GM23338 (cell line): ENCODE data around the gene SFRP4.

ENCODE experiments used
- CREB1 ChIP-seq: fragments of 250-450 bp; sonication (Bioruptor Pico); IDR thresholded peaks from 2 replicates; pipeline ENCODE4 v1.5.0; 2020; ENCODE audit warnings: low read depth, mild to moderate bottlenecking, moderate library complexity
- EZH2 ChIP-seq: fragments of 200-600 bp; sonication (generic); IDR thresholded peaks from one replicate; pipeline ENCODE4 v1.8.0; 2017; ENCODE audit warnings: antibody characterized with exemption, mild to moderate bottlenecking, low read depth; ENCODE audit not compliant: unreplicated experiment
- EZH2phosphoT487 ChIP-seq: fragments of 200-600 bp; sonication (generic); IDR thresholded peaks from one replicate; pipeline ENCODE4 v1.8.1; 2018; ENCODE audit warnings: antibody characterized with exemption; ENCODE audit not compliant: unreplicated experiment
- JUNB ChIP-seq: IDR thresholded peaks from one replicate; pipeline ENCODE4 v1.6.1; 2016; ENCODE audit warnings: antibody characterized with exemption; ENCODE audit not compliant: unreplicated experiment
- NANOG ChIP-seq: IDR thresholded peaks from 2 replicates; pipeline ENCODE4 v1.6.1; 2016; ENCODE audit warnings: antibody characterized with exemption, borderline replicate concordance
- POLR2AphosphoS5 ChIP-seq: IDR thresholded peaks from 2 replicates; pipeline ENCODE4 v1.6.1; 2016; ENCODE audit warnings: antibody characterized with exemption, low read depth
- STAT1 ChIP-seq: IDR thresholded peaks from one replicate; pipeline ENCODE4 v1.6.1; 2016; ENCODE audit warnings: antibody characterized with exemption; ENCODE audit not compliant: unreplicated experiment
- ZNF114 ChIP-seq: fragments of 250-450 bp; sonication (Bioruptor Pico); IDR thresholded peaks from 2 replicates; pipeline ENCODE4 v1.5.0; 2020; ENCODE audit warnings: mild to moderate bottlenecking, moderate library complexity
- ZNF331 ChIP-seq: fragments of 250-450 bp; sonication (Bioruptor Pico); IDR thresholded peaks from 2 replicates; pipeline ENCODE4 v1.5.0; 2020; ENCODE audit warnings: low read depth, mild to moderate bottlenecking, moderate library complexity
- TF ChIP-seq, protein P1 (sequence below), 2 experiments: fragments of 200-600 bp in 1 of 2; sonication (generic) in 1 of 2; conservative IDR thresholded peaks; 2 replicates each; pipeline versions ENCODE4 v1.5.1 to v1.6.1; 2016 to 2017; ENCODE audit warnings: antibody characterized with exemption in 2 of 2, low read depth in 2 of 2, mild to moderate bottlenecking in 2 of 2, moderate library complexity in 1 of 2
- TF ChIP-seq, protein P2 (sequence below): IDR thresholded peaks from one replicate; pipeline ENCODE4 v1.6.1; 2018; ENCODE audit warnings: antibody characterized with exemption; ENCODE audit not compliant: unreplicated experiment
- TF ChIP-seq, protein P3 (sequence below): IDR thresholded peaks from 2 replicates; pipeline ENCODE4 v1.6.1; 2016; ENCODE audit warnings: antibody characterized with exemption
- TF ChIP-seq, protein P4 (sequence below): fragments of 250-450 bp; sonication (Bioruptor Pico); IDR thresholded peaks from 2 replicates; pipeline ENCODE4 v1.5.0; 2020; ENCODE audit warnings: mild to moderate bottlenecking, moderate library complexity

DNA sequence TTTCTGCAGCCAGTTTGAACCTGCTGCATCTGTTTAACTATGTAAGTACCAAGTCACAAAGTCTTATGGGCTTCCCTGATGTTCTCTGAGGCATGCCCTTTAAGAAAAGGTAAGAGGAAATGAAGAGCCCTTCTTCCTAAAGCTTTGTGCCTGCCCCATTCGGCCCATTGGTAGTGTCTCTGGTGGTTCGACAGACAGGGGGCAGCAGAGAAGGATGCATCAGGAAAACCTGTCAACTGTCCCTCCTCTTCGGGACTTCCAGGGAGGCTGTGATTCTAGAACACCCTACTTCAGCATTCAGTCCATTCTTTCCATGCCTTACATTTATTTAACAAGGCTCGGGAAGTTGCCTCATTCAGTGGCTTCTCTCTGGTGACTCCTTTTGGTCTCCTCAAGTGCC, 1.9 kb upstream of the SFRP4 start:
- no peak for TF ChIP-seq POLR2AphosphoS5
- no peak for TF ChIP-seq ZNF114 (CRISPR knock-in tag)
- TF ChIP-seq, protein P1, sequence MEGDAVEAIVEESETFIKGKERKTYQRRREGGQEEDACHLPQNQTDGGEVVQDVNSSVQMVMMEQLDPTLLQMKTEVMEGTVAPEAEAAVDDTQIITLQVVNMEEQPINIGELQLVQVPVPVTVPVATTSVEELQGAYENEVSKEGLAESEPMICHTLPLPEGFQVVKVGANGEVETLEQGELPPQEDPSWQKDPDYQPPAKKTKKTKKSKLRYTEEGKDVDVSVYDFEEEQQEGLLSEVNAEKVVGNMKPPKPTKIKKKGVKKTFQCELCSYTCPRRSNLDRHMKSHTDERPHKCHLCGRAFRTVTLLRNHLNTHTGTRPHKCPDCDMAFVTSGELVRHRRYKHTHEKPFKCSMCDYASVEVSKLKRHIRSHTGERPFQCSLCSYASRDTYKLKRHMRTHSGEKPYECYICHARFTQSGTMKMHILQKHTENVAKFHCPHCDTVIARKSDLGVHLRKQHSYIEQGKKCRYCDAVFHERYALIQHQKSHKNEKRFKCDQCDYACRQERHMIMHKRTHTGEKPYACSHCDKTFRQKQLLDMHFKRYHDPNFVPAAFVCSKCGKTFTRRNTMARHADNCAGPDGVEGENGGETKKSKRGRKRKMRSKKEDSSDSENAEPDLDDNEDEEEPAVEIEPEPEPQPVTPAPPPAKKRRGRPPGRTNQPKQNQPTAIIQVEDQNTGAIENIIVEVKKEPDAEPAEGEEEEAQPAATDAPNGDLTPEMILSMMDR (conservative IDR thresholded peaks at IDR 0.05; ENCODE audit: low read depth in 2 of 2): peak; percentile 56 to 70
- no peak for TF ChIP-seq CREB1 (CRISPR knock-in tag)
- TF ChIP-seq, protein P2, sequence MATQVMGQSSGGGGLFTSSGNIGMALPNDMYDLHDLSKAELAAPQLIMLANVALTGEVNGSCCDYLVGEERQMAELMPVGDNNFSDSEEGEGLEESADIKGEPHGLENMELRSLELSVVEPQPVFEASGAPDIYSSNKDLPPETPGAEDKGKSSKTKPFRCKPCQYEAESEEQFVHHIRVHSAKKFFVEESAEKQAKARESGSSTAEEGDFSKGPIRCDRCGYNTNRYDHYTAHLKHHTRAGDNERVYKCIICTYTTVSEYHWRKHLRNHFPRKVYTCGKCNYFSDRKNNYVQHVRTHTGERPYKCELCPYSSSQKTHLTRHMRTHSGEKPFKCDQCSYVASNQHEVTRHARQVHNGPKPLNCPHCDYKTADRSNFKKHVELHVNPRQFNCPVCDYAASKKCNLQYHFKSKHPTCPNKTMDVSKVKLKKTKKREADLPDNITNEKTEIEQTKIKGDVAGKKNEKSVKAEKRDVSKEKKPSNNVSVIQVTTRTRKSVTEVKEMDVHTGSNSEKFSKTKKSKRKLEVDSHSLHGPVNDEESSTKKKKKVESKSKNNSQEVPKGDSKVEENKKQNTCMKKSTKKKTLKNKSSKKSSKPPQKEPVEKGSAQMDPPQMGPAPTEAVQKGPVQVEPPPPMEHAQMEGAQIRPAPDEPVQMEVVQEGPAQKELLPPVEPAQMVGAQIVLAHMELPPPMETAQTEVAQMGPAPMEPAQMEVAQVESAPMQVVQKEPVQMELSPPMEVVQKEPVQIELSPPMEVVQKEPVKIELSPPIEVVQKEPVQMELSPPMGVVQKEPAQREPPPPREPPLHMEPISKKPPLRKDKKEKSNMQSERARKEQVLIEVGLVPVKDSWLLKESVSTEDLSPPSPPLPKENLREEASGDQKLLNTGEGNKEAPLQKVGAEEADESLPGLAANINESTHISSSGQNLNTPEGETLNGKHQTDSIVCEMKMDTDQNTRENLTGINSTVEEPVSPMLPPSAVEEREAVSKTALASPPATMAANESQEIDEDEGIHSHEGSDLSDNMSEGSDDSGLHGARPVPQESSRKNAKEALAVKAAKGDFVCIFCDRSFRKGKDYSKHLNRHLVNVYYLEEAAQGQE: no peak
- TF ChIP-seq EZH2: no peak
- TF ChIP-seq EZH2phosphoT487: no peak
- TF ChIP-seq JUNB: no peak
- TF ChIP-seq ZNF331: no peak
- TF ChIP-seq STAT1: no peak
- no peak for TF ChIP-seq NANOG
- TF ChIP-seq, protein P3, sequence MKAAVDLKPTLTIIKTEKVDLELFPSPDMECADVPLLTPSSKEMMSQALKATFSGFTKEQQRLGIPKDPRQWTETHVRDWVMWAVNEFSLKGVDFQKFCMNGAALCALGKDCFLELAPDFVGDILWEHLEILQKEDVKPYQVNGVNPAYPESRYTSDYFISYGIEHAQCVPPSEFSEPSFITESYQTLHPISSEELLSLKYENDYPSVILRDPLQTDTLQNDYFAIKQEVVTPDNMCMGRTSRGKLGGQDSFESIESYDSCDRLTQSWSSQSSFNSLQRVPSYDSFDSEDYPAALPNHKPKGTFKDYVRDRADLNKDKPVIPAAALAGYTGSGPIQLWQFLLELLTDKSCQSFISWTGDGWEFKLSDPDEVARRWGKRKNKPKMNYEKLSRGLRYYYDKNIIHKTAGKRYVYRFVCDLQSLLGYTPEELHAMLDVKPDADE: no peak
- TF ChIP-seq, protein P4, sequence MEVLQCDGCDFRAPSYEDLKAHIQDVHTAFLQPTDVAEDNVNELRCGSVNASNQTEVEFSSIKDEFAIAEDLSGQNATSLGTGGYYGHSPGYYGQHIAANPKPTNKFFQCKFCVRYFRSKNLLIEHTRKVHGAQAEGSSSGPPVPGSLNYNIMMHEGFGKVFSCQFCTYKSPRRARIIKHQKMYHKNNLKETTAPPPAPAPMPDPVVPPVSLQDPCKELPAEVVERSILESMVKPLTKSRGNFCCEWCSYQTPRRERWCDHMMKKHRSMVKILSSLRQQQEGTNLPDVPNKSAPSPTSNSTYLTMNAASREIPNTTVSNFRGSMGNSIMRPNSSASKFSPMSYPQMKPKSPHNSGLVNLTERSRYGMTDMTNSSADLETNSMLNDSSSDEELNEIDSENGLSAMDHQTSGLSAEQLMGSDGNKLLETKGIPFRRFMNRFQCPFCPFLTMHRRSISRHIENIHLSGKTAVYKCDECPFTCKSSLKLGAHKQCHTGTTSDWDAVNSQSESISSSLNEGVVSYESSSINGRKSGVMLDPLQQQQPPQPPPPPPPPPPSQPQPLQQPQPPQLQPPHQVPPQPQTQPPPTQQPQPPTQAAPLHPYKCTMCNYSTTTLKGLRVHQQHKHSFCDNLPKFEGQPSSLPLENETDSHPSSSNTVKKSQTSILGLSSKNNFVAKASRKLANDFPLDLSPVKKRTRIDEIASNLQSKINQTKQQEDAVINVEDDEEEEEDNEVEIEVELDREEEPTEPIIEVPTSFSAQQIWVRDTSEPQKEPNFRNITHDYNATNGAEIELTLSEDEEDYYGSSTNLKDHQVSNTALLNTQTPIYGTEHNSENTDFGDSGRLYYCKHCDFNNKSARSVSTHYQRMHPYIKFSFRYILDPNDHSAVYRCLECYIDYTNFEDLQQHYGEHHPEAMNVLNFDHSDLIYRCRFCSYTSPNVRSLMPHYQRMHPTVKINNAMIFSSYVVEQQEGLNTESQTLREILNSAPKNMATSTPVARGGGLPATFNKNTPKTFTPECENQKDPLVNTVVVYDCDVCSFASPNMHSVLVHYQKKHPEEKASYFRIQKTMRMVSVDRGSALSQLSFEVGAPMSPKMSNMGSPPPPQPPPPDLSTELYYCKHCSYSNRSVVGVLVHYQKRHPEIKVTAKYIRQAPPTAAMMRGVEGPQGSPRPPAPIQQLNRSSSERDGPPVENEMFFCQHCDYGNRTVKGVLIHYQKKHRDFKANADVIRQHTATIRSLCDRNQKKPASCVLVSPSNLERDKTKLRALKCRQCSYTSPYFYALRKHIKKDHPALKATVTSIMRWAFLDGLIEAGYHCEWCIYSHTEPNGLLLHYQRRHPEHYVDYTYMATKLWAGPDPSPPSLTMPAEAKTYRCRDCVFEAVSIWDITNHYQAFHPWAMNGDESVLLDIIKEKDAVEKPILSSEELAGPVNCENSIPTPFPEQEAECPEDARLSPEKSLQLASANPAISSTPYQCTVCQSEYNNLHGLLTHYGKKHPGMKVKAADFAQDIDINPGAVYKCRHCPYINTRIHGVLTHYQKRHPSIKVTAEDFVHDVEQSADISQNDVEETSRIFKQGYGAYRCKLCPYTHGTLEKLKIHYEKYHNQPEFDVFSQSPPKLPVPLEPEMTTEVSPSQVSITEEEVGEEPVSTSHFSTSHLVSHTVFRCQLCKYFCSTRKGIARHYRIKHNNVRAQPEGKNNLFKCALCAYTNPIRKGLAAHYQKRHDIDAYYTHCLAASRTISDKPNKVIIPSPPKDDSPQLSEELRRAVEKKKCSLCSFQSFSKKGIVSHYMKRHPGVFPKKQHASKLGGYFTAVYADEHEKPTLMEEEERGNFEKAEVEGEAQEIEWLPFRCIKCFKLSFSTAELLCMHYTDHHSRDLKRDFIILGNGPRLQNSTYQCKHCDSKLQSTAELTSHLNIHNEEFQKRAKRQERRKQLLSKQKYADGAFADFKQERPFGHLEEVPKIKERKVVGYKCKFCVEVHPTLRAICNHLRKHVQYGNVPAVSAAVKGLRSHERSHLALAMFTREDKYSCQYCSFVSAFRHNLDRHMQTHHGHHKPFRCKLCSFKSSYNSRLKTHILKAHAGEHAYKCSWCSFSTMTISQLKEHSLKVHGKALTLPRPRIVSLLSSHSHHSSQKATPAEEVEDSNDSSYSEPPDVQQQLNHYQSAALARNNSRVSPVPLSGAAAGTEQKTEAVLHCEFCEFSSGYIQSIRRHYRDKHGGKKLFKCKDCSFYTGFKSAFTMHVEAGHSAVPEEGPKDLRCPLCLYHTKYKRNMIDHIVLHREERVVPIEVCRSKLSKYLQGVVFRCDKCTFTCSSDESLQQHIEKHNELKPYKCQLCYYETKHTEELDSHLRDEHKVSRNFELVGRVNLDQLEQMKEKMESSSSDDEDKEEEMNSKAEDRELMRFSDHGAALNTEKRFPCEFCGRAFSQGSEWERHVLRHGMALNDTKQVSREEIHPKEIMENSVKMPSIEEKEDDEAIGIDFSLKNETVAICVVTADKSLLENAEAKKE: no peak
